GM12878 (cell line): ENCODE results near the gene EEPD1. TPM values are rescaled to one million over a fixed set of nuclear protein-coding genes. Genes with fewer than 3 reads are reported as not detected.

ENCODE experiments used
- ATAC-seq: fragments of 200-7000 bp; cut with Tn5 transposase; 3 replicates; pipeline ENCODE4 v1.9.1; 2020; ENCODE audit warnings: mild to moderate bottlenecking, moderate library complexity
- BruUV-seq: library from RNA; stranded (reverse); fragments of 400-500 nt; replicated peaks from 2 replicates; lab custom pipeline; 2021; lab: Mats Ljungman, UMichigan
- CTCF ChIA-PET: fragments of 300-600 bp; sonication (Branson Sonifier 250); formaldehyde crosslinking; extraction: SDS; loops from one replicate; lab custom pipeline; 2021; ENCODE audit warnings: inconsistent platforms; lab: Yijun Ruan, JAX
- POLR2A ChIA-PET: fragments of 350-600 bp; formaldehyde crosslinking; extraction: SDS; loops from one replicate; lab custom pipeline; 2021; ENCODE audit warnings: inconsistent platforms; lab: Charles Lee
- RAD21 ChIA-PET: fragments of 300-600 bp; sonication (Branson Sonifier 250); formaldehyde crosslinking; loops from one replicate; lab custom pipeline; 2023; ENCODE audit warnings: antibody characterized with exemption; ENCODE audit not compliant: unreplicated experiment; lab: Charles Lee
- SMC1A ChIA-PET: fragments of 300-600 bp; sonication (Branson Sonifier 250); formaldehyde crosslinking; loops from one replicate; lab custom pipeline; 2023; ENCODE audit not compliant: unreplicated experiment, uncharacterized antibody; lab: Charles Lee
- DNase-seq: peaks from one replicate; pipeline ENCODE4 v3.0.0-alpha.2; 2011; ENCODE audit warnings: low read depth, low spot score
- FAIRE-seq: peaks from 3 replicates; lab custom pipeline; 2011; peaks lifted over from hg19 to GRCh38; lab: Jason Lieb, UNC
- H2AFZ ChIP-seq: 2 replicates; pipeline ENCODE4 v1.6.0; 2011; ENCODE audit warnings: low read depth, low read length, control low read depth; ENCODE audit not compliant: control insufficient read depth
- H3K27ac ChIP-seq: 2 replicates; pipeline ENCODE4 v1.5.1; 2011; ENCODE audit warnings: control low read depth; ENCODE audit not compliant: control insufficient read depth, insufficient read depth
- H3K27me3 ChIP-seq, 2 experiments: replicated peaks in 1 of 2; 2 replicates each; pipeline versions ENCODE4 v1.6.0 to v1.6.1; 2011; ENCODE audit warnings: low read length in 1 of 2; ENCODE audit not compliant: control insufficient read depth in 2 of 2, insufficient read depth in 2 of 2
- H3K36me3 ChIP-seq, 2 experiments: 2 replicates each; pipeline ENCODE4 v1.5.1; 2011; ENCODE audit warnings: low read length in 1 of 2; ENCODE audit not compliant: control insufficient read depth in 2 of 2, insufficient read depth in 2 of 2
- H3K4me1 ChIP-seq: 2 replicates; pipeline ENCODE4 v1.6.1; 2011; ENCODE audit warnings: mild to moderate bottlenecking, low read length, moderate library complexity, mixed read lengths; ENCODE audit not compliant: control insufficient read depth, insufficient read depth
- H3K4me2 ChIP-seq: 2 replicates; pipeline ENCODE4 v1.6.0; 2011; ENCODE audit warnings: control low read depth; ENCODE audit not compliant: control insufficient read depth, insufficient read depth
- H3K4me3 ChIP-seq: fragments of 200-600 bp; sonication (generic); 2 replicates; pipeline ENCODE4 v1.5.1; 2016
- H3K79me2 ChIP-seq: 2 replicates; pipeline ENCODE4 v1.6.0; 2011; ENCODE audit warnings: low read length; ENCODE audit not compliant: control insufficient read depth, insufficient read depth
- H3K9ac ChIP-seq: 2 replicates; pipeline ENCODE4 v1.8.0; 2011; ENCODE audit warnings: low read length, control low read depth, mixed read lengths; ENCODE audit not compliant: control insufficient read depth, insufficient read depth
- H3K9me3 ChIP-seq: replicated peaks from 3 replicates; pipeline ENCODE4 v1.5.1; 2011; ENCODE audit warnings: mild to moderate bottlenecking, low read length; ENCODE audit not compliant: control insufficient read depth, insufficient read depth
- H4K20me1 ChIP-seq: 2 replicates; pipeline ENCODE4 v1.6.0; 2011; ENCODE audit not compliant: control insufficient read depth, insufficient read depth
- BMI1 ChIP-seq: fragments of 450-650 bp; IDR thresholded peaks from 2 replicates; pipeline ENCODE4 v1.6.1; 2016; ENCODE audit warnings: mild to moderate bottlenecking, moderate library complexity, borderline replicate concordance
- CTCF ChIP-seq, 3 experiments: IDR thresholded peaks in 2 of 3; conservative IDR thresholded peaks in 1 of 3; 2 replicates each; pipeline ENCODE4 v1.5.1; 2011; ENCODE audit warnings: low read depth in 3 of 3, low read length in 3 of 3, mild to moderate bottlenecking in 3 of 3, control low read depth in 2 of 3, moderate library complexity in 2 of 3, inconsistent platforms in 1 of 3, mixed read lengths in 1 of 3; ENCODE audit not compliant: control insufficient read depth in 2 of 3, insufficient read depth in 1 of 3; ENCODE audit errors: extremely low read depth in 1 of 3
- MEF2A ChIP-seq: IDR thresholded peaks from 2 replicates; pipeline ENCODE4 v1.6.1; 2011; ENCODE audit warnings: low read depth, mild to moderate bottlenecking, low read length, moderate library complexity; ENCODE audit not compliant: insufficient read depth
- PRDM15 ChIP-seq: fragments of 450-650 bp; formaldehyde crosslinking; IDR thresholded peaks from 2 replicates; pipeline ENCODE4 v1.4.0; 2020; ENCODE audit warnings: mild to moderate bottlenecking, moderate library complexity
- SRF ChIP-seq, 2 experiments: IDR thresholded peaks; 2 replicates each; pipeline ENCODE4 v1.6.1; 2011; ENCODE audit warnings: low read depth in 2 of 2, low read length in 2 of 2, mild to moderate bottlenecking in 1 of 2, moderate library complexity in 1 of 2
- USF2 ChIP-seq: IDR thresholded peaks from 2 replicates; pipeline ENCODE4 v1.6.1; 2011; ENCODE audit warnings: low read depth, low read length, improper control_type of control experiment, borderline replicate concordance
- ZNF687 ChIP-seq: fragments of 450-650 bp; IDR thresholded peaks from 2 replicates; pipeline ENCODE4 v1.6.1; 2017; ENCODE audit warnings: mild to moderate bottlenecking, moderate library complexity
- WGBS: methylation state at CpG from one replicate; pipeline ENCODE4 v1.1.6; 2016; ENCODE audit warnings: low lambda C conversion rate; ENCODE audit not compliant: insufficient replicate concordance, insufficient coverage; ENCODE audit errors: missing lambda C conversion rate; 5-methylcytosine and 5-hydroxymethylcytosine counted together
- in situ Hi-C: fragments of 300-500 bp; cut with MboI; formaldehyde crosslinking; loops from 9 replicates; pipeline ENCODE4 v1.14.3; 2018; ENCODE audit warnings: mixed read lengths
- intact Hi-C: fragments of 100-400 bp; cut with micrococcal nuclease; formaldehyde crosslinking; loops from one replicate; pipeline ENCODE4 v1.14.2; 2022; ENCODE audit not compliant: unreplicated experiment
- polyA plus RNA-seq, 11 experiments: library from polyadenylated mRNA; depleted of rRNA in 4 of 11; unstranded in 6 of 11; stranded (reverse) in 5 of 11; fragments of >200 nt; fragmentation: Nextera tagmentation in 4 of 11; fragmentation: Illumina TruSeq in 1 of 11; extraction: Ambion mirVana in 4 of 11; extraction: Trizol in 1 of 11; gene quantifications; 1 replicate in 1 of 11; 2 replicates in 10 of 11; pipeline versions ENCODE4 v1.2.1 to v1.2.3, GENCODE V29; 2011 to 2016; ENCODE audit warnings: inconsistent platforms in 2 of 11, missing spikeins in 2 of 11, low read depth in 1 of 11
- total RNA-seq, 4 experiments: library from RNA; depleted of rRNA in 3 of 4; stranded (reverse); fragments of >200 nt in 3 of 4; fragmentation: Illumina TruSeq in 1 of 4; extraction: Trizol in 1 of 4; gene quantifications; 2 replicates each; pipeline versions ENCODE4 v1.2.1 to v1.2.3, GENCODE V29; 2013 to 2021

Gene EEPD1
- total and polyA plus RNA-seq, 10 of the 15 experiments (the other 5 are each of a cell fraction or from before 2014, with no cell fraction given): 0.24 to 2.8 (median 0.86) TPM; not detected in 1

GRCh38 chr7:36277249-36277542, 124.1 kb downstream of the EEPD1 start:
- no peak for ATAC-seq
- DNase-seq: no peak
- WGBS: 67% methylated on average over 6 of the region's 6 CpGs
- Histone ChIP-seq H3K27me3 (no peaks in the 10 kb centered on the region; a peak in 1 of 4 replicates), H3K4me3 (no peak overlapping the region), H3K4me1 (no peaks in the 10 kb centered on the region; the same call in 1 of the 2 replicates), H3K9ac (no peak overlapping the region), H4K20me1 (no peaks in the 10 kb centered on the region), H3K79me2 (no peaks in the 10 kb centered on the region), H3K27ac (no peak overlapping the region), H3K4me2 (no peak overlapping the region), H3K9me3 (no peaks in the 10 kb centered on the region; the same call in 2 of the 3 replicates), H2AFZ (no peak overlapping the region), H3K36me3 (no peaks in the 10 kb centered on the region)
- ChIA-PET CTCF (interaction anchor here (0.7 to 1.8 kb wide), 6 partner anchors 11 to 150 kb away, joined by 3 to 7 read pairs (median 3); no protein-coding TSS in a partner anchor), POLR2A (interaction anchor here (1.8 kb wide), 1 partner anchor 13 kb away, joined by 10 read pairs; no protein-coding TSS in a partner anchor), RAD21 (interaction anchor here (0.7 to 7.8 kb wide), 5 partner anchors 10 to 292 kb away, joined by 3 to 62 read pairs (median 3); no protein-coding TSS in a partner anchor), SMC1A (interaction anchor here (0.7 to 8.7 kb wide), 4 partner anchors 10 to 110 kb away, joined by 3 to 92 read pairs (median 3); no protein-coding TSS in a partner anchor)
- BruUV-seq: no TSS peak
- FAIRE-seq: no peak
- intact Hi-C loops (no loop called here), in situ Hi-C loops (no loop called here)
- TF ChIP-seq CTCF (IDR thresholded peaks at IDR 0.05 in 2 of 3, conservative IDR thresholded peaks at IDR 0.05 in 1 of 3; ENCODE audit: control insufficient read depth in 2 of 3, extremely low read depth in 1 of 3, insufficient read depth in 1 of 3, low read depth in 3 of 3, low read length in 3 of 3) (no peak), ZNF687 (no peak), MEF2A (no peak), USF2 (no peak), SRF (IDR thresholded peaks at IDR 0.05; ENCODE audit: low read depth in 2 of 2, low read length in 2 of 2) (no peak), BMI1 (no peak), PRDM15 (CRISPR knock-in tag) (no peak)
